ENCODE measurements around the gene MYBPHL.

Gene MYBPHL

DNA sequence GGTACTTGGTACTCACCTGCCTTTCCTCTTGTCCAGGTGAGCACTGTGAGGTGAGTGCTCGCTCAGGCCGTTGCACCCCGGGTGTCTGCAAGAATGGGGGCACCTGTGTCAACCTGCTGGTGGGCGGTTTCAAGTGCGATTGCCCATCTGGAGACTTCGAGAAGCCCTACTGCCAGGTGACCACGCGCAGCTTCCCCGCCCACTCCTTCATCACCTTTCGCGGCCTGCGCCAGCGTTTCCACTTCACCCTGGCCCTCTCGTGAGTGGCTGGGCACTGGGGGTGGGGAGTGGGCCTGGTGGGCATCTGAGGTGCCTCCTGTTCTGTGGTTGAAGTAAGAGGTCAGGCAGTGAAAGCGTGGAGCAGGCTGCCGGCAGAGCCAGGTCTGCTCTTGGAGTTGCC lies 45.8 kb downstream of the MYBPHL start:
- ChIA-PET CTCF (interaction anchor here (1.3 to 11.4 kb wide), 3 partner anchors 10 to 138 kb away, joined by 6 to 206 read pairs (median 10); partner anchors contain the start of gene SORT1), POLR2A (no interaction called here)
- H3K4me3 ChIP-seq (ENCODE audit: low read depth, low read length): no peak overlapping the region
- DNase-seq (ENCODE audit: low read depth, low spot score): no peak
- TF ChIP-seq CTCF (IDR thresholded peaks at IDR 0.05; ENCODE audit: insufficient read depth, low read length, missing control alignments): no peak

DNA sequence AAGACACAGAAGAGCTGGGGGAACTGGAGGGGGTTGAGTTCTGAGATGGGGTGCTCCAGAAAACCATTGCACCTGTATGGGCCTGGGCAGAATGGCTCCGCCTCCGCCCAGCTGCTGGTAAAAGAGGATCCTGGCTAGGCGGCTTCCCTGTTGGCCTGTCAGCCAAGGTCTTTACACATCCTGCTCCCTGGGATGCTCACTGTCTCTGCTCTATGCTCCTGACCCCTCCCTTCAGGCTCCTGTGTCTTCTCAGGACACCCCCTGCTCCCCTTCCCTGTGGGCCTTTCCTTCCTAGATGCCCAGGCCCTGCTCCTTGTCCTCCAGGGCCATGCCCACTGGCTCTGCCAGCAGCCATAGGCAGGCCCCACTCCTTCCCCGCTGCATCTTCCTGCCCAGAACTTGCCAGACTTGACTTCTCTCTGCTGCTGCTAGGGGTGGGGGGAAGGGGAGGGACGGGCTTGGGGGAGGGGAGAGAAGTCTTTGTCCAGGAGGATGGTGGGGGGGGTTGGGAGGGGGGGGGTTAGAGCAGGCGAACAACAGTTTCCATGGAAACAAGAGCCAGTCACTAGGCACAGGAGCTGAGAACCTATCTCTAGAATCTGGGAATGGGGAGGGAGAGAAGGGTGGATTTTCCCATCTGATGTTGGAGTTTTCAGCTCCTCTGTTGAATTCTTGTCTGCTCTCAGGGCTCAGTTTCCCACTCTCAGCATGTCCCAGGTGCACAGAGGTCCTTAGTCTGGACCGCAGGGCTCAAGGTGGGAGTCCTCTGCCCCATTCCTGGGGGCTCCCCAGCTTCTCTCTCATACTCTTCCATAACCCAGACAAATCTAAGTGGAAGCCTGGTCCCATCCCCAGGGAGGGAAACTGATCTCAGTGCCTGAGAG lies 46.9 kb downstream of the MYBPHL start:
- POLR2A ChIA-PET: no interaction called here
- H3K4me3 ChIP-seq (ENCODE audit: low read depth, low read length): no peak overlapping the region
- no peak for TF ChIP-seq CTCF (IDR thresholded peaks at IDR 0.05; ENCODE audit: insufficient read depth, low read length, missing control alignments)
- no peak for DNase-seq (ENCODE audit: low read depth, low spot score)
- CTCF ChIA-PET: interaction anchor here (0.5 to 11.4 kb wide), 6 partner anchors 8 to 272 kb away, joined by 3 to 206 read pairs (median 8); partner anchors contain the start of gene SORT1

GRCh38 chr1:109258481-109259466 lies 48.0 kb downstream of the MYBPHL start:
- TF ChIP-seq CTCF (IDR thresholded peaks at IDR 0.05; ENCODE audit: insufficient read depth, low read length, missing control alignments): no peak
- no peak for DNase-seq (ENCODE audit: low read depth, low spot score)
- POLR2A ChIA-PET: no interaction called here
- CTCF ChIA-PET: interaction anchor here (1.4 to 11.4 kb wide), 3 partner anchors 21 to 274 kb away, joined by 3 to 206 read pairs (median 9); partner anchors contain the start of gene SORT1
- H3K4me3 ChIP-seq (ENCODE audit: low read depth, low read length): no peak overlapping the region

- no peak for DNase-seq (ENCODE audit: low read depth, low spot score)
- no peak for TF ChIP-seq CTCF (IDR thresholded peaks at IDR 0.05; ENCODE audit: insufficient read depth, low read length, missing control alignments)
- CTCF ChIA-PET: interaction anchor here (0.9 to 5.6 kb wide), 4 partner anchors 22 to 275 kb away, joined by 4 to 45 read pairs (median 4); partner anchors contain the start of gene SORT1
- H3K4me3 ChIP-seq (ENCODE audit: low read depth, low read length): no peak overlapping the region
- POLR2A ChIA-PET: no interaction called here
Observed at GRCh38 chr1:109257682-109258421, 49.0 kb downstream of the MYBPHL start.

DNA sequence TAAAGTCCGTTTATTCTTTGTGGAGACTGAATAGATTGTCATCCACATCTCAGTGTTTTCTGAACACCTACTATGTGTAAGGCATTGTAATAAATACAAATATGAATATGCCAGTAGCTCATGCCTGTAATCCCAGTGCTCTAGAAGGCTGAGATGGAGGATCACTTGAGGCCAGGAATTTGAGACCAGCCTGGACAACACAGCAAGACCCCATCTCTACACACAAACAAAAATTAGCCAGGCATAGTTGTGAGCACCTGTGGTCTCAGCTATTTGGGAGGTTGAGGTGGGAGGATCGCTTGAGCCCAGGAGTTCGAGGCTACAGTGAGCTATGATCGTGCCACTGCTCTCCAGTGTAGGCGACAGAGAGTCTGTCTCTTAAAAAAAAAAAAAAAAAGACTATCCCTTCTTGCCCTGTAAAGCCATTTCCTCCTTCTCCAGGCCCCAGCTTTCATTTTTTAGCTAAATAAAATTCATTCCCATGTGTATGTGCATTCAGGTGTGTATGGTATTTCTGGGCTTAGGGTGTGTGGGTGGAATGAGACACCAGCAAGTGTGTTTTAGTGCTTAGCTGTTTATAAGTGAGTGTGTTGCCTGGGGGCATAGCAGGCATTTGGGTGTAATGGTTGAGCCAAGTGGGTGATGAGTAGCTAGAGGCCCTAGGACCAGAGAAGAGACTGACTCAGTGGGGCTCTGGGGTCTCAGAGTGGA lies 49.7 kb downstream of the MYBPHL start:
- TF ChIP-seq CTCF (IDR thresholded peaks at IDR 0.05; ENCODE audit: insufficient read depth, low read length, missing control alignments): no peak
- no peak overlapping the region for H3K4me3 ChIP-seq (ENCODE audit: low read depth, low read length)
- DNase-seq (ENCODE audit: low read depth, low spot score): no peak
- CTCF ChIA-PET: interaction anchor here (0.7 to 5.6 kb wide), 5 partner anchors 11 to 276 kb away, joined by 3 to 45 read pairs (median 4); partner anchors contain the start of gene SORT1
- POLR2A ChIA-PET: no interaction called here

Data from AG04449 (cell line).